Tibial nerve (tissue), 4 donors: ENCODE results near the gene GAB3. TPM values are rescaled to one million over a fixed set of nuclear protein-coding genes. Genes with fewer than 3 reads are reported as not detected.
A peak's percentile ranks its signal among the peaks of the same experiment; 100 is the strongest.

Source experiments
- DNase-seq, 2 donors: peaks; one replicate each; pipeline ENCODE4 v3.0.0-alpha.2; 2019; ENCODE audit warnings: low spot score in 2 of 2
- H3K27ac ChIP-seq, 4 donors: fragments of 200-600 bp; sonication (generic) in 3 of 4; one replicate each; pipeline ENCODE4 v1.5.1; 2017 to 2019; ENCODE audit warnings: mild to moderate bottlenecking in 1 of 4
- H3K27me3 ChIP-seq, 2 donors: fragments of 200-600 bp; sonication (generic) in 1 of 2; one replicate each; pipeline versions ENCODE4 v1.5.1 to v1.6.0; 2017 to 2019
- H3K36me3 ChIP-seq, 3 donors: fragments of 200-600 bp; sonication (generic); one replicate each; pipeline ENCODE4 v1.5.1; 2018 to 2019
- H3K4me1 ChIP-seq, 4 donors: fragments of 200-600 bp; sonication (generic) in 3 of 4; one replicate each; pipeline ENCODE4 v1.5.1; 2017 to 2019
- H3K4me3 ChIP-seq, 4 donors: fragments of 200-600 bp; sonication (generic) in 3 of 4; one replicate each; pipeline ENCODE4 v1.5.1; 2017 to 2019; ENCODE audit warnings: mild to moderate bottlenecking in 1 of 4, moderate library complexity in 1 of 4
- H3K9me3 ChIP-seq, 4 donors: fragments of 200-600 bp; sonication (generic) in 3 of 4; one replicate each; pipeline ENCODE4 v1.5.1; 2017 to 2019
- EP300 ChIP-seq, 2 donors: sonication (generic); formaldehyde crosslinking; IDR thresholded peaks; one replicate each; pipeline ENCODE4 v1.6.1; 2017; ENCODE audit warnings: antibody characterized with exemption in 2 of 2, mild to moderate bottlenecking in 1 of 2
- POLR2A ChIP-seq, 2 donors: fragments of 450-650 bp; IDR thresholded peaks; one replicate each; pipeline ENCODE4 v1.6.1; 2017; ENCODE audit warnings: antibody characterized with exemption in 2 of 2, mild to moderate bottlenecking in 2 of 2, moderate library complexity in 2 of 2
- WGBS, 2 donors: methylation state at CpG; one replicate each; pipeline ENCODE4 v1.1.5; 2018; 5-methylcytosine and 5-hydroxymethylcytosine counted together
- total RNA-seq, 4 donors: library from RNA; depleted of rRNA; stranded (reverse); fragments of >200 nt; gene quantifications; one replicate each; pipeline ENCODE4 v1.1.0, GENCODE V29; 2016
- TF ChIP-seq, protein P1 (sequence below), 5 experiments: fragments of 200-600 bp in 3 of 5; fragments of 450-650 bp in 2 of 5; sonication (generic) in 3 of 5; IDR thresholded peaks; one replicate each; pipeline ENCODE4 v1.5.1; 2016 to 2019; ENCODE audit warnings: antibody characterized with exemption in 5 of 5, mild to moderate bottlenecking in 3 of 5, moderate library complexity in 2 of 5

GAB3 gene
- total RNA-seq, 4 donors from 2014 or later = 5.1 to 7.5 (median 5.8) TPM

DNA sequence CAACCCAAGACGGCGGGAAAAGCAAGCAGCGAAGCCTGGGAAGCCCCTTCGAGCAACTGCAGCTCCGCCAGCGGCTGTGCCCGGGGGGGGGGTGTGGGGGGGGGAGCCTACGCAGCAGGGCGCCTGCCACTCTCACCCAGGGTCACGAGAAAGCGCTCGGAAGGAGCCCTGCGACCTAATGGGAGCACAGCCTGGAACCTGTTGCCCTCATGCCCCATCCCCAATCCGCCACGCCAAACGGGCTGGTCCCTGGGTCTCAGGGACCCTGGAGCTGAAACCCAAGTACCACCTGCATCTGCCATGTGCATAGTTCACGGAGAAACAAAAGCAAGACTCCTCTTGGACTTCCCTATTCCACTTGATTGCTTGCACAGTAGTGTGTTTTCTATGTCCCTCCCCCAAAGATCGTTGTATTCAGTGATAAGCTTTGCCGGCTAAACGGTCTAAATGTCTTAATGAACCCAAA is 359 bp upstream of the GAB3 start:
- TF ChIP-seq EP300 (IDR thresholded peaks at IDR 0.05) (no peak), POLR2A (IDR thresholded peaks at IDR 0.05) (no peak)
- TF ChIP-seq, protein P1, sequence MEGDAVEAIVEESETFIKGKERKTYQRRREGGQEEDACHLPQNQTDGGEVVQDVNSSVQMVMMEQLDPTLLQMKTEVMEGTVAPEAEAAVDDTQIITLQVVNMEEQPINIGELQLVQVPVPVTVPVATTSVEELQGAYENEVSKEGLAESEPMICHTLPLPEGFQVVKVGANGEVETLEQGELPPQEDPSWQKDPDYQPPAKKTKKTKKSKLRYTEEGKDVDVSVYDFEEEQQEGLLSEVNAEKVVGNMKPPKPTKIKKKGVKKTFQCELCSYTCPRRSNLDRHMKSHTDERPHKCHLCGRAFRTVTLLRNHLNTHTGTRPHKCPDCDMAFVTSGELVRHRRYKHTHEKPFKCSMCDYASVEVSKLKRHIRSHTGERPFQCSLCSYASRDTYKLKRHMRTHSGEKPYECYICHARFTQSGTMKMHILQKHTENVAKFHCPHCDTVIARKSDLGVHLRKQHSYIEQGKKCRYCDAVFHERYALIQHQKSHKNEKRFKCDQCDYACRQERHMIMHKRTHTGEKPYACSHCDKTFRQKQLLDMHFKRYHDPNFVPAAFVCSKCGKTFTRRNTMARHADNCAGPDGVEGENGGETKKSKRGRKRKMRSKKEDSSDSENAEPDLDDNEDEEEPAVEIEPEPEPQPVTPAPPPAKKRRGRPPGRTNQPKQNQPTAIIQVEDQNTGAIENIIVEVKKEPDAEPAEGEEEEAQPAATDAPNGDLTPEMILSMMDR (IDR thresholded peaks at IDR 0.05) = no peak
- Histone ChIP-seq H3K27me3 (no peaks in the 10 kb centered on the region), H3K9me3 (no peaks in the 10 kb centered on the region), H3K4me3 (peak overlapping the region; percentile 27 to 62 (median 40)), H3K4me1 (peaks cover 0 to 13% (median 0%) of the 10 kb centered on the region in 4 donors), H3K27ac (peak overlapping the region in 2 of 4 donors; percentile 54 to 71), H3K36me3 (no peaks in the 10 kb centered on the region)
- DNase-seq = no peak
- WGBS, 2 donors = 43 to 50% methylated on average over 5 to 13 of the region's 20 CpGs

DNA sequence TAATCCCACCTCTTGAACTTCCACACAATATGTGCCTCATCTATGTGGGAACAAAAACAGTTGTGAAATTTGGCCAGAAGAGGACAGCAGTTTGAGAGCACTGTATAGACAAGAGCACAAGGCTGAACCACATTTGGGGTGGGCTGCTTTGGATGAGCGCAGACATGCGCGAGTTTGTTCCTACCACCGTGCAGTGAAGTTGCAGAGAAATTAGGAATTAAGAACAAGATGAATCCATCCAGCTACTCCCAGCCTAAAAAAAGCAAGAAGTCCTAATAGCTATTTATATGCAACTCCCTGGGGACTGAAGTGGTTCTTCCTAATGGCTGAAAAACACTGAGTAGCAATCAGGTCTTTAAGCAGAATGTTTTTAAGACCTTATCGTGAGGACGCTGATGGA is 1.0 kb downstream of the GAB3 start:
- Histone ChIP-seq H3K9me3 (no peaks in the 10 kb centered on the region), H3K4me1 (peaks cover 0 to 13% (median 0%) of the 10 kb centered on the region in 4 donors), H3K27ac (peak overlapping the region in 2 of 4 donors; percentile 63 to 73), H3K4me3 (peak overlapping the region in 3 of 4 donors; percentile 48 to 62 (median 52)), H3K27me3 (no peaks in the 10 kb centered on the region), H3K36me3 (no peaks in the 10 kb centered on the region)
- DNase-seq = no peak
- WGBS, 2 donors = 24 to 43% methylated on average over 6 of the region's 6 CpGs
- TF ChIP-seq EP300 (IDR thresholded peaks at IDR 0.05) = no peak
- TF ChIP-seq, protein P1 (IDR thresholded peaks at IDR 0.05) = no peak
- no peak for TF ChIP-seq POLR2A (IDR thresholded peaks at IDR 0.05)

DNA sequence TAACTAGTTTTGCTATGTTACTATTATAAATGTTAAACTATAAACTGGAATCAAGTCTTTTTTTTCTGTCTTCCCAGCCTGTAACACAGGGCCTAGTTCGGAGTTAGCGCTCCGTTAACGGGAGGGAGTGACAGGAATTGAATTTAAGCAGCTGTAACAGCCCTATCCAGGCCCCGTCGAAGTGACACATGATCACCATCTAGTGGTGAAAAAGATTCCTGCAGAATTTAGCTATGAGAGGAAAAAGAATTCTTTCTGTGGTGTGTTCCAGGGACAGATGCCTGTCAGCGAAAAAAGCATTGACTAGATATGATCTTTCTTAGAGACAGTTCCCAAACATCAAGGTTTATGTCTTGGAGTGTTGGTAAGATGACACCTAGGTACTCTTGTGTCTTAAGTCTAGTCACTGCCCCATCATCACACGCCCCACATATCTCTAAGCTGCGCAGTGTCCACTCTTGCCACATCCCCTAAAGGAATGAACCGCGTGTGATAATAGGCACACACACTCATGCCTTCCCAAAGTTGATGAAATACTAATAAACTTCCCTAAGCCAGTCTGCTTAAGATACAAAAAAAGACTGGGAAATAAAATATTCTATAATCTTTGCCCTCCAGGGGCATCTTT is 2.1 kb downstream of the GAB3 start:
- 23 to 32% methylated on average over 11 of the region's 11 CpGs for WGBS, 2 donors
- TF ChIP-seq, protein P1 (IDR thresholded peaks at IDR 0.05) = peak; percentile 63 to 75 (median 68)
- TF ChIP-seq EP300 (IDR thresholded peaks at IDR 0.05) = no peak
- no peak overlapping the region for H3K4me3 ChIP-seq
- peak overlapping the region in 2 of 4 donors; percentile 7 to 15 for H3K27ac ChIP-seq
- no peaks in the 10 kb centered on the region for H3K9me3 ChIP-seq
- H3K36me3 ChIP-seq = no peaks in the 10 kb centered on the region
- DNase-seq = peak in 1 of 2 donors; percentile 69
- H3K27me3 ChIP-seq = no peaks in the 10 kb centered on the region
- H3K4me1 ChIP-seq = peaks cover 0 to 13% (median 0%) of the 10 kb centered on the region in 4 donors

DNA sequence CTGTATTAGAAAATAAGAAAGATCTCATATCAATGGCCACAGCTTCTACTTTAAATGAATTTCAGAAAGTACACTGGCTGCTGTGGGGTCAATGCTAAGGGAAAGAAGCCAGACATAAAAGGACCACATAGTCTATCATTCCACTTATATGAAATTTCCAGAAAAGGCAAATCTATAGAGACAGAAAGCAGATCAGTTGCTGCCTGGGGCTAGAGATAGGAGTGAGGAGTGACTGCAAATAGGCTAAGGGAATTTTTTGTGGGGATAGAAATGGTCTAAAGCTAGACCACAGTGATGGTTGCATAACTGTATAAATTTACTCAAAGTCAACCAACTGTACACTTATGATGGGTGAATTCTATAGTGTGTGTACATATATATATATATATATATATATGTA is 8.3 kb downstream of the GAB3 start:
- Histone ChIP-seq H3K27me3 (no peaks in the 10 kb centered on the region), H3K4me1 (peaks cover 0 to 10% (median 0%) of the 10 kb centered on the region in 4 donors), H3K9me3 (no peaks in the 10 kb centered on the region), H3K36me3 (no peaks in the 10 kb centered on the region), H3K4me3 (no peak overlapping the region), H3K27ac (no peak overlapping the region)
- TF ChIP-seq EP300 (IDR thresholded peaks at IDR 0.05) (no peak), POLR2A (IDR thresholded peaks at IDR 0.05) (no peak)
- no peak for DNase-seq

DNA sequence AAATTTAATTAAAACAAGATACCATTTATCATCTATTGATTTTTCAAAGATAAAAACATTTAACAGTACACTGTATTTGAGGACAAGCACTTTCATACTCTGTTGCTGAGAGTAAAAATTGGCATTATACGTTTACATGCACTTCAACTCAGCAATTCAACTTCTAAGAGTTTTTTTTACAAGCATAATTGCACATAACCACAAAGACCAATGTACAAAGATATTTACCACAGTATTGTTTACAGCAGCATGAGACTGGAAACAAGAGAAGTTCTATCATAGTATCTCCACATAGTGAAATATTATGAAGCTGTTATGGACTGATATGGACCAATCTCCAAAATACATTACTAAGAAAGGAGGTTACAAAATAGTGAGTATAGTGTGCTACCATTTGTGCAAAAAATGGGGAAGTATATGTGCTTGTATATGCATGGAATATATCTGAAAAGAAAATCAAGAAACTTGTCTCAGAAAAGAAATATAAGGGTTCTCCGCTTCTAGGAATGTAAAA is 10.9 kb downstream of the GAB3 start:
- no peaks in the 10 kb centered on the region for H3K9me3 ChIP-seq
- no peaks in the 10 kb centered on the region for H3K36me3 ChIP-seq
- DNase-seq = no peak
- TF ChIP-seq EP300 (IDR thresholded peaks at IDR 0.05) (no peak), POLR2A (IDR thresholded peaks at IDR 0.05) (no peak)
- H3K27me3 ChIP-seq = no peaks in the 10 kb centered on the region
- no peak overlapping the region for H3K27ac ChIP-seq
- H3K4me1 ChIP-seq = peaks cover 0 to 31% (median 9%) of the 10 kb centered on the region in 4 donors
- H3K4me3 ChIP-seq = no peak overlapping the region
- WGBS, 2 donors = 71 to 83% methylated on average over 2 of the region's 2 CpGs

DNA sequence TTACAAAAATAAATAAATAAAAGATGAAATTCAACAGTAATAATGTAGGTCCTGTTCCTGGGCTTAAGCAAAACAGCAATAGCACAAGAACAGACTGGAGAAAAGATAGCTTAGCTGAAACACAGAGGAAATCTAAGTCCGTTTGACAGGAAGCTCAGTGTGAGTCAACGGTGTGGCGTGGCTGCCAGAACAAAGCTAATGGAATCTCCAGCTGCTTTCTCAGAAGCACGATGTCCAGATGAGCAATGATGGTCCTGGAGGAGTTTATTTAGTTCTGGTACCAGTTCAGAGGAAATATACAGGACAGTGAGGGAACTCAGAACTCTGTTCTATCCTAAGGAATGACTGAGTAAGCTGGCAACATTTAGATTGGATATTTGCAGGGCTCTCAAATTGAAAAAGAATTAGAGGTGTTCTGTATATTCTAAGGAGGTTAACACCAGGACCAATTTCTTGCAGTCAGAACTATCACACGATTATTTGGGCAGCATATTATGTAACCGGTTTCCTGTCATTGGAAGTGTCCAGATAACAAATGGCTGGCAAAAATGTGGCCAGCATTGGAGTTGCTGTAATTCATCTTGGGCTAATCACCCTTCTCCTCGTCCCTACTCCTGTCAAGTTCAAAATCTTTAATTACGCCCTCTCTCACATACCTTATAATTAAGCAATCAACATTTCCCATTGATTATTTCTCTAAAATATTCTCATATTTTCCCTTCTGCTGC is 12.7 kb downstream of the GAB3 start:
- Histone ChIP-seq H3K27ac (peak overlapping the region in 3 of 4 donors; percentile 19 to 83 (median 33)), H3K4me1 (peaks cover 0 to 49% (median 12%) of the 10 kb centered on the region in 4 donors)
- DNase-seq = no peak

More for the DNA sequence above, 12.7 kb downstream of the GAB3 start:
- 46 to 51% methylated on average over 8 of the region's 8 CpGs for WGBS, 2 donors
- H3K4me3 ChIP-seq = no peak overlapping the region
- H3K27me3 ChIP-seq = no peaks in the 10 kb centered on the region
- H3K36me3 ChIP-seq = no peaks in the 10 kb centered on the region
- no peaks in the 10 kb centered on the region for H3K9me3 ChIP-seq
- TF ChIP-seq EP300 (IDR thresholded peaks at IDR 0.05) (peak in 1 of 2 donors; percentile 48), POLR2A (IDR thresholded peaks at IDR 0.05) (no peak)
- TF ChIP-seq, protein P1 (IDR thresholded peaks at IDR 0.05) = no peak
